HepG2 (cell line): Measurements from ENCODE around the gene AGRN. TPM values are rescaled to one million over a fixed set of nuclear protein-coding genes. Genes with fewer than 3 reads are reported as not detected.
"Not testable (repeated sequence)": the region's sequence is repeated elsewhere in the genome, so short reads cannot be mapped to it uniquely, and the experiment has no call there.

Experiments used
- ATAC-seq: fragments of 200-7000 bp; cut with Tn5 transposase; 3 replicates; pipeline ENCODE4 v1.9.1; 2020; ENCODE audit warnings: mild to moderate bottlenecking, moderate library complexity
- BruUV-seq: library from RNA; stranded (reverse); fragments of 400-500 nt; replicated peaks from 2 replicates; lab custom pipeline; 2021; lab: Mats Ljungman, UMichigan
- CTCF ChIA-PET: fragments of 300-600 bp; formaldehyde crosslinking; extraction: SDS; loops from one replicate; lab custom pipeline; 2021; ENCODE audit warnings: low total read pairs, inconsistent platforms, low intra/inter-chr PET ratio; lab: Yijun Ruan, JAX
- POLR2A ChIA-PET: fragments of 350-600 bp; sonication (Branson Sonifier 250); formaldehyde crosslinking; loops from one replicate; lab custom pipeline; 2020; ENCODE audit warnings: antibody characterized with exemption, inconsistent platforms; lab: Yijun Ruan, JAX
- DNase-seq: peaks from one replicate; pipeline ENCODE4 v3.0.0-alpha.2; 2015; ENCODE audit warnings: low spot score
- FAIRE-seq: peaks from 3 replicates; lab custom pipeline; 2011; peaks lifted over from hg19 to GRCh38; lab: Jason Lieb, UNC
- H2AFZ ChIP-seq: one replicate; pipeline ENCODE4 v1.6.1; 2011; ENCODE audit warnings: low read length, inconsistent platforms
- H3K27ac ChIP-seq: fragments of 300-600 bp; 3 replicates; pipeline ENCODE4 v1.8.0; 2011; ENCODE audit warnings: mixed run types, mild to moderate bottlenecking, mixed read lengths, low read length, inconsistent platforms; ENCODE audit not compliant: insufficient read depth; ENCODE audit errors: extremely low read length
- H3K27me3 ChIP-seq, 2 experiments: fragments of 200-600 bp in 1 of 2; 2 replicates in 1 of 2; 3 replicates in 1 of 2; pipeline versions ENCODE4 v1.6.0 to v1.8.0; 2011; ENCODE audit warnings: low read length in 2 of 2, mild to moderate bottlenecking in 2 of 2, moderate library complexity in 2 of 2, inconsistent platforms in 1 of 2; ENCODE audit not compliant: insufficient read depth in 2 of 2, control insufficient read depth in 1 of 2
- H3K36me3 ChIP-seq, 2 experiments: fragments of 200-600 bp in 1 of 2; replicated peaks in 1 of 2; 2 replicates in 1 of 2; 3 replicates in 1 of 2; pipeline versions ENCODE4 v1.5.1 to v1.8.0; 2011; ENCODE audit warnings: low read length in 2 of 2, inconsistent platforms in 1 of 2; ENCODE audit not compliant: insufficient read depth in 2 of 2, control insufficient read depth in 1 of 2
- H3K4me1 ChIP-seq: 2 replicates; pipeline ENCODE4 v1.5.1; 2012; ENCODE audit warnings: low read length, inconsistent platforms; ENCODE audit not compliant: insufficient read depth
- H3K4me2 ChIP-seq: 2 replicates; pipeline ENCODE4 v1.6.0; 2011; ENCODE audit warnings: low read depth, low read length, inconsistent platforms
- H3K4me3 ChIP-seq, 3 experiments: fragments of 200-600 bp in 1 of 3; sonication (generic), shearing (Covaris generic) in 1 of 3; replicated peaks in 1 of 3; 2 replicates each; pipeline ENCODE4 v1.5.1; 2011 to 2016; ENCODE audit warnings: low read length in 3 of 3, inconsistent platforms in 2 of 3, low read depth in 2 of 3, mild to moderate bottlenecking in 2 of 3, control low read depth in 1 of 3, mixed read lengths in 1 of 3; ENCODE audit not compliant: insufficient read depth in 1 of 3
- H3K79me2 ChIP-seq: one replicate; pipeline ENCODE4 v1.6.1; 2011; ENCODE audit warnings: low read length, inconsistent platforms; ENCODE audit not compliant: insufficient read depth
- H3K9ac ChIP-seq: 2 replicates; pipeline ENCODE4 v1.6.0; 2011; ENCODE audit warnings: mild to moderate bottlenecking, low read depth, low read length, inconsistent platforms; ENCODE audit not compliant: insufficient read depth
- H3K9me3 ChIP-seq: 2 replicates; pipeline ENCODE4 v1.5.1; 2012; ENCODE audit warnings: mild to moderate bottlenecking, low read length
- H4K20me1 ChIP-seq: 2 replicates; pipeline ENCODE4 v1.6.0; 2011; ENCODE audit warnings: inconsistent platforms, mild to moderate bottlenecking, low read length, moderate library complexity; ENCODE audit not compliant: insufficient read depth
- CREB1 ChIP-seq, 2 experiments: fragments of 450-650 bp in 1 of 2; IDR thresholded peaks; 2 replicates each; pipeline ENCODE4 v1.6.1; 2016 to 2017; ENCODE audit warnings: control low read depth in 1 of 2, mild to moderate bottlenecking in 1 of 2, missing compliant biosample characterization in 1 of 2, missing genetic modification characterization in 1 of 2
- DR1 ChIP-seq: sonication (generic); formaldehyde crosslinking; IDR thresholded peaks from 2 replicates; pipeline ENCODE4 v1.8.0; 2021; ENCODE audit warnings: mild to moderate bottlenecking, missing genetic modification reagents, inconsistent platforms
- DRAP1 ChIP-seq: IDR thresholded peaks from 2 replicates; pipeline ENCODE4 v1.6.1; 2016; ENCODE audit warnings: missing genetic modification reagents, missing compliant biosample characterization
- HIVEP1 ChIP-seq: sonication (generic); formaldehyde crosslinking; IDR thresholded peaks from 2 replicates; pipeline ENCODE4 v1.4.0; 2020; ENCODE audit warnings: mild to moderate bottlenecking, missing genetic modification reagents
- IRF2 ChIP-seq: IDR thresholded peaks from 2 replicates; pipeline ENCODE4 v1.6.1; 2018; ENCODE audit warnings: missing genetic modification reagents, missing compliant biosample characterization
- JUNB ChIP-seq: sonication (generic); formaldehyde crosslinking; IDR thresholded peaks from 2 replicates; pipeline ENCODE4 v1.8.0; 2022; ENCODE audit warnings: missing genetic modification reagents, mild to moderate bottlenecking, borderline replicate concordance
- KAT8 ChIP-seq: IDR thresholded peaks from 2 replicates; pipeline ENCODE4 v1.6.1; 2016; ENCODE audit warnings: missing genetic modification reagents, missing compliant biosample characterization
- MED1 ChIP-seq: sonication (generic); formaldehyde crosslinking; IDR thresholded peaks from 2 replicates; pipeline ENCODE4 v1.4.0; 2020; ENCODE audit warnings: missing genetic modification reagents
- NFYB ChIP-seq: sonication (generic); formaldehyde crosslinking; IDR thresholded peaks from 2 replicates; pipeline ENCODE4 v1.4.0; 2020; ENCODE audit warnings: missing genetic modification reagents
- NFYC ChIP-seq: IDR thresholded peaks from 2 replicates; pipeline ENCODE4 v1.6.1; 2016; ENCODE audit warnings: missing genetic modification reagents, missing compliant biosample characterization
- POLR2A ChIP-seq, 2 experiments: IDR thresholded peaks; 2 replicates each; pipeline ENCODE4 v1.6.1; 2011; ENCODE audit warnings: low read depth in 2 of 2, low read length in 2 of 2, mild to moderate bottlenecking in 1 of 2, moderate library complexity in 1 of 2; ENCODE audit not compliant: insufficient read depth in 1 of 2
- POLR2AphosphoS5 ChIP-seq: IDR thresholded peaks from 2 replicates; pipeline ENCODE4 v1.6.1; 2012; ENCODE audit warnings: low read depth, low read length
- POLR2G ChIP-seq: fragments of 200-400 bp; formaldehyde crosslinking; IDR thresholded peaks from 2 replicates; pipeline ENCODE4 v1.6.1; 2018; ENCODE audit warnings: mild to moderate bottlenecking, low read depth, low read length, moderate library complexity
- RXRA ChIP-seq: sonication (generic); formaldehyde crosslinking; IDR thresholded peaks from 2 replicates; pipeline ENCODE4 v1.5.1; 2020; ENCODE audit warnings: missing genetic modification reagents
- SP1 ChIP-seq, 2 experiments: fragments of 450-650 bp in 1 of 2; sonication (generic) in 1 of 2; formaldehyde crosslinking in 1 of 2; IDR thresholded peaks; 2 replicates each; pipeline versions ENCODE4 v1.4.0 to v1.6.1; 2016 to 2020; ENCODE audit warnings: missing genetic modification reagents in 1 of 2
- TAF1 ChIP-seq: sonication (generic); formaldehyde crosslinking; IDR thresholded peaks from 2 replicates; pipeline ENCODE4 v1.4.0; 2020; ENCODE audit warnings: missing genetic modification reagents
- ZMYM2 ChIP-seq: sonication (generic); formaldehyde crosslinking; IDR thresholded peaks from 2 replicates; pipeline ENCODE4 v1.8.0; 2022; ENCODE audit warnings: mild to moderate bottlenecking, missing genetic modification reagents
- ZMYM4 ChIP-seq: sonication (generic); formaldehyde crosslinking; IDR thresholded peaks from 2 replicates; pipeline ENCODE4 v1.8.1; 2023; ENCODE audit warnings: mild to moderate bottlenecking, missing genetic modification reagents
- WGBS: methylation state at CpG from one replicate; pipeline ENCODE4 v1.1.6; 2017; ENCODE audit warnings: low lambda C conversion rate; 5-methylcytosine and 5-hydroxymethylcytosine counted together
- in situ Hi-C: cut with HindIII; loops from 2 replicates; pipeline ENCODE4 v1.10.0; 2017; ENCODE audit warnings: low pct_unique_long_range_greater_than_20kb; ENCODE audit not compliant: extremely low pct_ligation_motif_present
- intact Hi-C: fragments of 100-400 bp; cut with micrococcal nuclease; formaldehyde crosslinking; loops from one replicate; pipeline ENCODE4 v1.10.0; 2022; ENCODE audit not compliant: unreplicated experiment
- polyA plus RNA-seq, 8 experiments: library from polyadenylated mRNA; depleted of rRNA in 3 of 8; stranded (reverse) in 7 of 8; unstranded in 1 of 8; fragments of >200 nt; fragmentation: Illumina TruSeq in 4 of 8; extraction: Trizol in 4 of 8; gene quantifications; 2 replicates each; pipeline versions ENCODE4 v1.2.1 to v1.2.3, GENCODE V29; 2011 to 2016; ENCODE audit warnings: low read depth in 4 of 8, missing spikeins in 1 of 8, mixed read lengths in 1 of 8; ENCODE audit not compliant: insufficient read depth in 1 of 8
- total RNA-seq, 5 experiments: library from RNA; depleted of rRNA; stranded (reverse); fragments of >200 nt; fragmentation: Illumina TruSeq; extraction: Trizol; gene quantifications; 2 replicates each; pipeline ENCODE4 v1.2.3, GENCODE V29; 2016; ENCODE audit warnings: low read depth in 1 of 5
- TF ChIP-seq, protein P1 (sequence below): IDR thresholded peaks from 2 replicates; pipeline ENCODE4 v1.6.1; 2016; ENCODE audit warnings: mild to moderate bottlenecking

The AGRN gene
- total and polyA plus RNA-seq, 2 of the 13 experiments (the other 11 are each of a cell fraction or from before 2014, with no cell fraction given), result 29.8 to 65.2 TPM

- TF ChIP-seq JUNB (CRISPR knock-in tag) (no peak), HIVEP1 (CRISPR knock-in tag) (no peak), RXRA (CRISPR knock-in tag) (0 out of 2 replicates have a peak, but pooled peaks have one; percentile 30)
Observed at GRCh38 chr1:1014799-1015681, 4.9 kb upstream of the AGRN start (continued).

- H3K9me3 ChIP-seq; CTCF ChIA-PET; intact Hi-C loops; H3K27me3 ChIP-seq; BruUV-seq; ATAC-seq; H3K36me3 ChIP-seq; in situ Hi-C loops; H3K4me3 ChIP-seq; H2AFZ ChIP-seq; TF ChIP-seq SP1, CREB1 (IDR thresholded peaks at IDR 0.05): not testable (repeated sequence)
- POLR2A ChIA-PET, result interaction anchor here (1.0 to 5.9 kb wide), 6 partner anchors 11 to 51 kb away, joined by 3 to 61 read pairs (median 8); partner anchors contain the start of genes HES4 and PLEKHN1
- H3K27ac ChIP-seq, result peak overlapping the region; percentile 61
- H3K4me1 ChIP-seq, result peaks cover 71% of the 10 kb centered on the region
- 69% methylated on average over 13 of the region's 17 CpGs for WGBS
- FAIRE-seq (peak; percentile 23), DNase-seq (peak; percentile 61)
- peak overlapping the region; percentile 36; the same call in 1 of the 2 replicates for H3K4me2 ChIP-seq
- H4K20me1 ChIP-seq, result peaks cover 13% of the 10 kb centered on the region; the same call in 1 of the 2 replicates
- H3K79me2 ChIP-seq, result peaks cover 13% of the 10 kb centered on the region
- peak overlapping the region; percentile 43; the same call in 1 of the 2 replicates for H3K9ac ChIP-seq
- peak; percentile 65 for TF ChIP-seq POLR2AphosphoS5
- peak; percentile 93 for TF ChIP-seq DRAP1 (CRISPR knock-in tag)
- 0 out of 2 replicates have a peak, but pooled peaks have one; percentile 29 for TF ChIP-seq KAT8 (CRISPR knock-in tag)
- peak; percentile 74 for TF ChIP-seq NFYB
- peak; percentile 77 for TF ChIP-seq NFYC (CRISPR knock-in tag)
- peak; percentile 78 for TF ChIP-seq ZMYM4 (CRISPR knock-in tag)
- 0 out of 2 replicates have a peak, but pooled peaks have one; percentile 27 for TF ChIP-seq SP1 (CRISPR knock-in tag; IDR thresholded peaks at IDR 0.05)
- peak; percentile 72 for TF ChIP-seq POLR2G
- TF ChIP-seq CREB1 (CRISPR knock-in tag; IDR thresholded peaks at IDR 0.05), result 0 out of 2 replicates have a peak, but pooled peaks have one; percentile 29
- 0 out of 2 replicates have a peak, but pooled peaks have one; percentile 22 for TF ChIP-seq IRF2
- TF ChIP-seq, protein P1, sequence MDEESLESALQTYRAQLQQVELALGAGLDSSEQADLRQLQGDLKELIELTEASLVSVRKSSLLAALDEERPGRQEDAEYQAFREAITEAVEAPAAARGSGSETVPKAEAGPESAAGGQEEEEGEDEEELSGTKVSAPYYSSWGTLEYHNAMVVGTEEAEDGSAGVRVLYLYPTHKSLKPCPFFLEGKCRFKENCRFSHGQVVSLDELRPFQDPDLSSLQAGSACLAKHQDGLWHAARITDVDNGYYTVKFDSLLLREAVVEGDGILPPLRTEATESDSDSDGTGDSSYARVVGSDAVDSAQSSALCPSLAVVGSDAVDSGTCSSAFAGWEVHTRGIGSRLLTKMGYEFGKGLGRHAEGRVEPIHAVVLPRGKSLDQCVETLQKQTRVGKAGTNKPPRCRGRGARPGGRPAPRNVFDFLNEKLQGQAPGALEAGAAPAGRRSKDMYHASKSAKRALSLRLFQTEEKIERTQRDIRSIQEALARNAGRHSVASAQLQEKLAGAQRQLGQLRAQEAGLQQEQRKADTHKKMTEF (CRISPR knock-in tag), result peak; percentile 44; the same call in 1 of the 2 replicates
- TF ChIP-seq ZMYM2 (CRISPR knock-in tag), result peak; percentile 33; the same call in 1 of the 2 replicates
- TF ChIP-seq MED1 (CRISPR knock-in tag), result 0 out of 2 replicates have a peak, but pooled peaks have one; percentile 19
- peak; percentile 27; the same call in 1 of the 2 replicates for TF ChIP-seq TAF1 (CRISPR knock-in tag)
- peak in 1 of 2 experiments; percentile 77; a peak in 2 of 4 replicates for TF ChIP-seq POLR2A (IDR thresholded peaks at IDR 0.05; ENCODE audit: insufficient read depth in 1 of 2, low read depth in 2 of 2, low read length in 2 of 2)
- TF ChIP-seq DR1 (CRISPR knock-in tag), result 0 out of 2 replicates have a peak, but pooled peaks have one; percentile 47
Observed at GRCh38 chr1:1017397-1018320, 2.3 kb upstream of the AGRN start.
